C4-2B (cell line): Measurements from ENCODE around the gene PPP4C.

Experiments used
- H3K27ac ChIP-seq: fragments of 450-650 bp; 2 replicates; pipeline ENCODE4 v1.5.1; 2017
- CTCF ChIP-seq: fragments of 450-650 bp; conservative IDR thresholded peaks from 2 replicates; pipeline ENCODE4 v1.5.1; 2017; ENCODE audit warnings: mild to moderate bottlenecking
- ZFX ChIP-seq: fragments of 450-650 bp; IDR thresholded peaks from 2 replicates; pipeline ENCODE4 v1.6.1; 2017

PPP4C gene

DNA sequence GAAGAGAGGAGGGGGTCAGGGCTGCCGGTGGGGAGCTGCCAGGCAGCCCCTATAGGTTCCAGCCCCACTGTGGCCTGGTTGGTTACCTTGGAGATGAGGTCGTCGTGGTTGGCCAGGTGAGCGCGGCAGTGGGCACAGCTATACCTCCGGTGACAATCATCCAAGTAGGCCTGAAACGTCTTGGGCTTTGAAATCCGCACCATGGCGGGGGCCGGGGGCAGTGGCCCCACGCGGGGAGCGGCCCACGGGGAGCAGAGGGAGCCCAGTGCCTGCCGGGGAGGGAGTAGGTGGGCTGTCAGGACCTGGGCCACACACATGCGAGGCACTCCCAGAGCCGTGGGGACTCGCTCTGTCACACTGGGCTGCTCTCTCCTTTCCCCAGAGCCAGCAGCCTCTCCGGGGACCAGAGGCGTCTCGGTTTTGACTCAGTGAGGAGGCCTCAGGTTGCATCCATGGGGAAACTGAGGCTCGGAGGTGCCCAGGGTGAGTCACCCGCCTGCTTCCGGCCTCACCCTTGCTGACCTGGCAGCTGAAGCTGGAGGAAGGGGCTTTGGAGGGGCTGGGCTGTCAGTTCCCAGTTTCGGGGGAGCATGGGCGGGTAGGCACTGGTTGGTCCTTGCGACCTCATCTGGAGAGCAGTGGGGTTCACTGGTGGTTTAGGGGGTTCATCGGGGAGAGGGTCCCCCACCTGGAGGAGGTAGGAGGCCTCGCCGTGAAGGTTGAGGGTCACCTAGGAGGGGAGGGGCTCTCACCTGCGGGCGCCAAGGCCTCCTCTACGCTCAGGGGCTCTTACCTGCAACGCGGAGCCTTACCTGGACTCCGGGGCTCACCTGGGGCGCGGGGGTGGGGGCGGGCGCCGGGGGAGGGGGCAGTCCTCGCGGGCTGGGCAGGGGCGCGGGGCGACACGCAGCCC is 19.6 kb downstream of the PPP4C start:
- peak overlapping the region; percentile 61 for H3K27ac ChIP-seq
- TF ChIP-seq ZFX (no peak), CTCF (no peak)

DNA sequence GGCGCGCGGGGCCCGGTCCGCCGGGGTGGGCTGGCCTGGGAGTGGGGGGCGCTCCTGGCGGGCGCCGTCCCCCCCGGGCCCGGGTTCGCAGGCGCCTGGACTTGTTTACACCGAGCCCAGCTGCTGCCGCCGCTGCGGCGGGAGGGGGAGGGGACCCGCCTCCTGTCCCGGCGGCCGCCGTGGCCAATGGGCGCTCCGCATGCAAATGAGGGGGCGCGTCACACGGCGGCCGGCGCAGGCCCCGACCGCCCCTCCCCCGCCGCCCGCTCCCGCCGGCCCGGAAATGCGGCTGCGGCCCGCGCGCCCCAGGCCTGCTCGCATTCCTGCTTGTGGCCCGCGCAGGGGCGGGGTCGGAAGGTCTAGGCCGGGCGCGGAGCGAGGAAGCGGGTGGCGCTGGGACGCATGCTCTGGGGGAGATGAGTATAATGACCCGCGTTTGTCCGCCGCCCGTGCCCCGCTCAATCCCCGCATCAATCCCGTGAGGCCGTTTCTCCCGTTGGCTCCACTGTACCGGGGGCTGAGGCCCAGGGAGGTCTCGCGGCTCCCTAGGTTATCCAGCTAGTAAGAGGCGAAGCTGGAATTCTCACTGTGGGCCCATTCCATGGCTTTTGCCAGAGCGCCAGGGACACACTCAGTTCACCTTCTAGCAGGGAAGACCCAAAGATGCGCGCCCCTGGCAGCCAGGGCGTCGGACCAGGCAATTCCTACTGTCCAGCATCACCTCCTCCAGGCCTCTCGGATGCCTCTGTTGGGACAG is 20.5 kb downstream of the PPP4C start, which contains the start of gene YPEL3:
Gene YPEL3 (minus strand): TSS at position 109 of the 757 bp plus-strand sequence. CDS start 731 bp downstream, outside the sequence.
- TF ChIP-seq CTCF (no peak), ZFX (peak; percentile 42; the same call in 1 of the 2 replicates)
- peak within 1 kb of the TSS; percentile 61 for H3K27ac ChIP-seq

- peak overlapping the region; percentile 61 for H3K27ac ChIP-seq
- TF ChIP-seq CTCF: no peak
Observed at GRCh38 chr16:30096862-30097563, 21.2 kb downstream of the PPP4C start.

DNA sequence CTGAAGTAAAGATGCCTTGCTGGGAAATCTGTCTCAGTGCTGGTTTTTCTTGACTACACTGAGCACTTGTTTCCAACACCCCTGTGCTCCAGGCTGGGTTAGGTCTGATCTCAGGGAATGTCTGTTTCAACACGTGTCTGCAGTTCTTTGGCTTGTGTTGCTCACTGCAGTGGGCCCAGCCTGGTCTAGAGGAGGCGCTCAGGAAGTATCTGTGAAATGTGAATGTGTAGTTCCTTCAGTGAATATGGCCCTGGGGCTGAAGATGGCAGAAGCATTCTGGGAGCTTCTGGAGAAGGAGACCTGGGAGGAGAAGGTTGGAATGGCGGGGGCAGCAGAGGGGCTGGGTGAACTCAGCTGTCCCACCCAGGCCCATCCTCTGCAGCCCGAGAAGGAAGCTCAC is 28.3 kb downstream of the PPP4C start:
- peak overlapping the region; percentile 17 for H3K27ac ChIP-seq
- TF ChIP-seq CTCF (no peak), ZFX (no peak)

DNA sequence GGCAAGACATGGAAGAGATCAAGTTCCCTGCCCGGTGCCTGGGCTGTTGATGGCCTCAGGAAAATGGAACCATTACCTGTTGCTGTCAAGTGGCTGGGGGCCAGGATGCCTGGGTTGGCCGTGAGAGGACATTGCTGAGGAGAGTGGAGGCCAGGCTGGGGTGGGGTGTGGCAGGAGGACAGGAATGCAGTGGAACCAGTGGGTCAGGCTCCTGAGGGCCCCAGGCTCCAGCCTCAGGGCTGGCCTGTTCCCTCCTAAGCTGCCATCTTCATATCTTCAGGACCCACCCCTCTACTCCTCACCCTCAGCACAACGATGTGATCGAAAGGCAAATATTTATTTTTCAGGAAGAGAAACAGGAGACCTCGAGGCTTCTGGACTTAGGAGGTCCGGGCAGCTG is 28.7 kb downstream of the PPP4C start:
- TF ChIP-seq CTCF (no peak), ZFX (no peak)
- peak overlapping the region; percentile 17 for H3K27ac ChIP-seq

GRCh38 chr16:30108059-30108850 is 32.5 kb downstream of the PPP4C start:
- H3K27ac ChIP-seq: no peak overlapping the region
- TF ChIP-seq ZFX (no peak), CTCF (no peak)
